Fibroblast of skin of left biceps (primary cell): ENCODE results near the gene PGAP3.

ENCODE experiments used
- DNase-seq, 2 experiments: peaks; one replicate each; pipeline ENCODE4 v3.0.0-alpha.2; 2013; ENCODE audit warnings: low read depth in 2 of 2

Gene PGAP3

GRCh38 chr17:39697961-39698360 lies 10.1 kb upstream of the PGAP3 start:
- DNase-seq, result no peak

- no peak for DNase-seq
These were observed 8.9 kb upstream of the PGAP3 start for GRCh38 chr17:39696731-39697130.

DNA sequence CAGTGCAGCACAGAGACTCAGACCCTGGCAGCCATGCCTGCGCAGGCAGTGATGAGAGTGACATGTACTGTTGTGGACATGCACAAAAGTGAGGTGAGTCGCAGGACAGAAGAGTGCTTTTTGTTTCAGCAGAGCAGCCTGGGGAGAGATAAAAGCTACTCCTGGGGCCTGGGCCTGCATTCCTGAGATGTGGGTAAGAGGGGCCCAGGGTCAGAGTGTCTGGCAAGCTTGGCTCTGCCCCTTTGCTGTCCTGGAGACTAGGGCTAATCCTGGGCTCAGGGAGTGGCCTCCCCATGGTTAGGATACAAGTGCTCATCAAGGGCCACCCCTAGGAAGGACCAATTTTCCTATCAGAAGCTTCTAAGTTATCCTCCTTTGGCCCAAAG lies 7.2 kb upstream of the PGAP3 start:
- DNase-seq, result no peak

GRCh38 chr17:39694593-39694992 lies 6.7 kb upstream of the PGAP3 start:
- no peak for DNase-seq

GRCh38 chr17:39688945-39689344 lies 1.1 kb upstream of the PGAP3 start:
- DNase-seq, result no peak

- no peak for DNase-seq
These were observed 598 bp upstream of the PGAP3 start for GRCh38 chr17:39688475-39688835.

GRCh38 chr17:39687101-39687545 lies 734 bp downstream of the PGAP3 start:
- no peak for DNase-seq

GRCh38 chr17:39684369-39685192 lies 3.3 kb downstream of the PGAP3 start:
- DNase-seq, result no peak

GRCh38 chr17:39683295-39683939 lies 4.4 kb downstream of the PGAP3 start:
- DNase-seq, result no peak

DNA sequence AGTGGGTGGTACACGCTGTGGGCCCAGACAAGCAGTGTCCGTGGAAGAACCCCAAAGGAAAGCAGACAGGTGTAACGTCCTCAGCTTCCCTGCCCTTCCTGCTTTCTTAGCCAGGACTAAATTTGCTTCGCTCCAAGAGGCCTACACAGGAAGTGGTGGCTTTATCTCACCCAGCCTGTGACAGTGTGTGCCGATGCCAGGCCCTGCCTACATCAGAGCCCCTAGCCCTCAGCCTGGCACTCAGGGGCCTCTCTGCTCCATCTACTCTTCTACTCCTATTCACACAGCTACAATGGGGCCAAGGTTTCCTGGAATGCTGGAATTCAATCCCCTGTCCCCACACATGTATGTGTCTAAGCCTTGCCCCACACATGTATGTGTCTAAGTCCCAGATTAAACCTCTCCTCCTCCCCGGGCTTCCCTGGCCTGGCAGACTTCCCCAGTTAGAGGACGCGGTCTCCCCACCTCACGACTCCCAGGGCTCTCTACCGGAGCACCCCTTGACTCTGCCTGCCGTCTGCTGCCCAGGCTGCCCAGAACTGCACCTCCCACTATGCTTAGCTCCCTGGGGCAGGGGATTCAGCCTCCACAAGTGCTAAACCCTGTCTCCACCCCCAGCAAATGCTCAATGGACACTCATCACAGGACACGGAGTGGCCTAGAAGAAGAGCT lies 8.2 kb downstream of the PGAP3 start:
- DNase-seq, result no peak

DNA sequence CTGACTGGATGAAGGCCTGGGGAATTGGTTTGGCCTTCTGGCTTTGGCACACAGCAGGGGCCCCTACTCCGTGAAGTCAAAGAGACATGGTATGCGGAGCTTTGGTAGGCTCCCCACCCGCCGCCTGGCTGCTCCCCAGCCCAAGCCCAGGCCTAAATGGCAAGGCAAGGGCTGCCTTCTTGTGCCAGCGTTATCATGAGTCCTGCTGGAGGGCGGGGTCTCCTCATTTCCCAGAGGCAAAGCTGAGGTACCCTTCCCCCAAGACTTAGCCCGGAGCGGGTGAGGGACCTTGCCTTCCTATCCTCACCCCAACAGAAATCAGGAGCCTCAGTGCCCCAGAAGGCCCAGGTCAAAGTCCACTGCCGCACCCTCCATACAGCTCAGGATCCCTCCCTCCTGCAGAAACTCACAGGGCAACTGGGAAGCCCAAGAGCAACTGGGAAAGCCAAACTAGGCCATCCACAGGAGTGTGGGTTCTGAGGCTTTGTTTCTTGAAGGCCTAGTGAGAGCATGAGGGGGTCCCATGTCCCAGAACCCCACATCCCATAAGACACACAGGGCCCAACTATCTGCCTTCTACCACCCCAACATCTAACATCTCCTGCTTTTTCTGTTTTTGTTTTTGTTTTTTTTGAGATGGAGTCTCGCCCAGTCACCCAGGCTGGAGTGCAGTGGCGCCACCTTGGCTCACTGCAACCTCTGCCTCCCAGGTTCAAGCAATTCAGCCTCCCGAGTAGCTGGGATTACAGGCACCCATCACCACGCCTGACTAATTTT lies 9.3 kb downstream of the PGAP3 start:
- no peak for DNase-seq

- DNase-seq, result no peak
These were observed 10.1 kb downstream of the PGAP3 start for GRCh38 chr17:39677542-39678339.

GRCh38 chr17:39677072-39677471 lies 10.8 kb downstream of the PGAP3 start:
- no peak for DNase-seq

DNA sequence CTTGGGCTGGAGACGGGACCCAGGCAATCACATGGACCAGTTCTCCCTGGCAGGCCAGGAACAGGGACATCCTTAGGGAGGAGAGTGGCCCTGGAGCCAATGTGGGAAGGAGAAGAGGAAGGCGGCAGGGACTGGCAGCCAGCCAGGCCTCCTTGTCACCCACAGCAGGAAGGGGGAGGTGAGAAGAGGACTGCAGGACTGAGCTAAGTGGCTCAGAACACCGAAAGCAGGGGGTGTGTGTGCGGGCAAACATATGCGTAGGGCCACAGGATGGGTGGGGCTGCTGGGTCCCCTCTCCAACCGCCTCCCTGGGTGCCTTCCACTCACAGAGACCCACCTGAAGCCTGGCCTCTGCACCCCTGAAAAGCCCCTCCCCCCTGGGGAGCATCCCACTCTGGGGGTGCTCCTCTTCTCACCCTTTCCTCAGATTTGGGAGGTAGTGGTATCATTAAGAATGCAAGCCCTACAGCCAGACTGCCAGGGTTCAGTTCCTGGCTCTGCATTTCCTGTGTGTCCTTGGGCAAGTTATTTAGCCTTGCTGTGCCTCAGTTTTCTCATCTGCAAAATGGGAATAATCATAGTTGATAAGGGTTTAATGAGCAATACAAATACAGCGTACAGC lies 11.5 kb downstream of the PGAP3 start:
- DNase-seq, result no peak

GRCh38 chr17:39675390-39676082 lies 12.3 kb downstream of the PGAP3 start:
- no peak for DNase-seq

- DNase-seq, result no peak
These were observed 13.0 kb downstream of the PGAP3 start for GRCh38 chr17:39674702-39675389.

DNA sequence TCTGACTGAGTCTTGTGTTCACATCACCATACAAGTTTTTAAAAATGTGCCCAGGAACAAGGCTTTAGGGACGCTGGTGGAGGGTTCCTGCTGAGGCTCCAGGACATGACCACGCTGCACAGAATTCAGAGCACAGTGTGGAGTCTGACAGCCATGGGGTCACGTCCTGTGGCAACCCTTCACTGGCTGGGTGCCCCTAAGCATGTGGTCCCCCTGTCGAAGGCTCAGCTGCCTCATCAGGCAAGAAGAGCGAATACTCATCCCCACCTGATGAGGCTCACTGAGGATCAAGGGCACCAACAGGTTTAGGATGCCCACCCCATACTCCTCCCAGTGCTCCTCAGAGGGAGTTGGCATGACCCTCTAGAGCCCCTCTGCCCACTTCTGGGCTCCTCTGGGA lies 13.7 kb downstream of the PGAP3 start:
- no peak for DNase-seq

DNA sequence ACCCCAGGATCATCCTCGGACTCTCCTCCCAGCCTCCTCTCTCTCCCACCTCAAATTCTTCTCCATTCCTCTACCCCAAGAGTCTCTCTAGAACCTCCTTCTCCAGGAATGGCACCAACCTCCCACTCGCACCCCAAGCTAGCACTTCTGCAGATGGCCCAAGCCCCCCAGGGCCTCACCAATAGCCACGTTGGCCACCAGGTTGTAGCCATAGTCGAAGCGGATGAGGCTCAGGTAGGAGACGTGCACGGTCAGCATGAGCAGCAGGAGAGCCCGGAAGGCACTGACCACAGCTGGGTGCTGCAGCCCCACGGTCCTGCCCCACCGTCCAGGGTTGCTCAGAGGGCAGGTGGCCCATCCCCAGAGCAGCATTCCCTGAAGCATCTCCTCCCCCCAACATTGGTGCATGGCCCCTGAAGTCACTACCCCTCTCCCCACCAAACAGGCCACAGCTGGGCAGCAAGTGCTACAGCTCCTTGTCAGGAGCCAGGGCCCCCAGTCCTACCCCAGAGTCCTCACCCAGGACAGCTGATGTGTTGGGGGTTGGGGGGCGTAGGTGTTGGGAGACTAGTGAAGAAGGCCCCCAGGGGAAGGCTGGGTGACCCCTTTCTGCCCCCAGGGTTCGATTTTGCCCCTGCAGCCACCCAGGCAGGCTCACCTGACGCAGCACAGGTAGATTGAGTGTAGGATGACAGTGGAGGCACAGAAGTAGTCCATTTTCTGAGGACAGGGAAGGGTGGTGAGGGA lies 14.3 kb downstream of the PGAP3 start:
- DNase-seq, result no peak
